ENCODE data around the gene POLR2L.

Gene POLR2L

GRCh38 chr11:868394-868793 lies 26.1 kb upstream of the POLR2L start:
- DNase-seq = no peak
- TF ChIP-seq EZH2 (optimal IDR thresholded peaks at IDR 0.05; ENCODE audit: low read depth, low read length) (no peak), CTCF (IDR thresholded peaks at IDR 0.05; ENCODE audit: low read length) (no peak), EZH2phosphoT487 (IDR thresholded peaks at IDR 0.05; ENCODE audit: low read length) (no peak)
- Histone ChIP-seq H2AFZ (ENCODE audit: low read length) (no peak overlapping the region), H3K27me3 (replicated peaks; ENCODE audit: insufficient read depth, low read length) (peaks cover 3% of the 10 kb centered on the region; the same call in 1 of the 2 replicates), H3K4me1 (ENCODE audit: low read length) (no peaks in the 10 kb centered on the region), H3K4me3 (ENCODE audit: low read length) (no peak overlapping the region), H4K20me1 (ENCODE audit: insufficient read depth, low read length) (no peaks in the 10 kb centered on the region), H3K9me3 (replicated peaks; ENCODE audit: insufficient read depth, low read length) (no peaks in the 10 kb centered on the region), H3K36me3 (replicated peaks; ENCODE audit: insufficient read depth, low read length) (no peaks in the 10 kb centered on the region), H3K9me2 (replicated peaks; ENCODE audit: insufficient read depth, low read length) (no peaks in the 10 kb centered on the region), H3K9ac (ENCODE audit: low read length) (no peak overlapping the region), H3F3A (ENCODE audit: insufficient read depth, low read length) (no peaks in the 10 kb centered on the region), H3K27ac (ENCODE audit: low read length) (no peak overlapping the region), H3K79me2 (ENCODE audit: low read length) (no peaks in the 10 kb centered on the region), H3K4me2 (ENCODE audit: low read depth, low read length) (no peak overlapping the region)

GRCh38 chr11:867856-868358 lies 25.6 kb upstream of the POLR2L start:
- DNase-seq = no peak
- Histone ChIP-seq H3K4me1 (ENCODE audit: low read length) (no peaks in the 10 kb centered on the region), H4K20me1 (ENCODE audit: insufficient read depth, low read length) (no peaks in the 10 kb centered on the region)

DNA sequence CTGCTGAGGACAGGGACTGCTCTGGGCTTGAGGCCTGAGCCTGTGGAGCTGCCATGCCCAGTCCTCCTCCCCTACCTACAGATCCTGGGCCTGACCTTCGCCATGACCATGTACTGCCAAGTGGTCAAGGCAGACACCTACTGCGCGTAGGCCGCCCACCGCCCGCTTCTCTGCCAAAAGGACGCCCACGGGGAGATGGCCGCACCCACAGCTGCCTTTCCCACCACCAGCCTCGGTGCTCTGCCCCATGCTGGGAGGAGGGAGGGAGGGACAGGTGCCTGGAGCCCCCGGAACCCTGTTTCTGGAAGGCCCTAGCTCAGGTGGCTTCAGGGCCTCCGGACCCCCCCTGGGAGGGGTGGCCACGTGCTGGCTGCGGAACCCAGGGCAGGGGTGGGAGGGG lies 24.2 kb upstream of the POLR2L start:
- DNase-seq = no peak
- Histone ChIP-seq H3K27me3 (replicated peaks; ENCODE audit: insufficient read depth, low read length) (peaks cover 22% of the 10 kb centered on the region), H3K9ac (ENCODE audit: low read length) (no peak overlapping the region), H4K20me1 (ENCODE audit: insufficient read depth, low read length) (no peaks in the 10 kb centered on the region), H3K4me3 (ENCODE audit: low read length) (no peak overlapping the region), H3K79me2 (ENCODE audit: low read length) (no peaks in the 10 kb centered on the region), H3F3A (ENCODE audit: insufficient read depth, low read length) (no peaks in the 10 kb centered on the region), H3K27ac (ENCODE audit: low read length) (no peak overlapping the region), H3K9me3 (replicated peaks; ENCODE audit: insufficient read depth, low read length) (no peaks in the 10 kb centered on the region), H3K4me1 (ENCODE audit: low read length) (no peaks in the 10 kb centered on the region), H3K4me2 (ENCODE audit: low read depth, low read length) (no peak overlapping the region), H3K36me3 (replicated peaks; ENCODE audit: insufficient read depth, low read length) (no peaks in the 10 kb centered on the region), H2AFZ (ENCODE audit: low read length) (no peak overlapping the region), H3K9me2 (replicated peaks; ENCODE audit: insufficient read depth, low read length) (no peaks in the 10 kb centered on the region)
- TF ChIP-seq EZH2phosphoT487 (IDR thresholded peaks at IDR 0.05; ENCODE audit: low read length) = no peak
- no peak for TF ChIP-seq EZH2 (optimal IDR thresholded peaks at IDR 0.05; ENCODE audit: low read depth, low read length)
- TF ChIP-seq CTCF (IDR thresholded peaks at IDR 0.05; ENCODE audit: low read length) = no peak

More at GRCh38 chr11:867856-868358, 25.6 kb upstream of the POLR2L start:
- Histone ChIP-seq H3K4me3 (ENCODE audit: low read length) (no peak overlapping the region), H3K9me2 (replicated peaks; ENCODE audit: insufficient read depth, low read length) (no peaks in the 10 kb centered on the region), H3K9ac (ENCODE audit: low read length) (no peak overlapping the region), H3K27me3 (replicated peaks; ENCODE audit: insufficient read depth, low read length) (peaks cover 8% of the 10 kb centered on the region; the same call in 1 of the 2 replicates), H3K79me2 (ENCODE audit: low read length) (no peaks in the 10 kb centered on the region), H3K9me3 (replicated peaks; ENCODE audit: insufficient read depth, low read length) (no peaks in the 10 kb centered on the region), H3K27ac (ENCODE audit: low read length) (no peak overlapping the region), H2AFZ (ENCODE audit: low read length) (no peak overlapping the region), H3F3A (ENCODE audit: insufficient read depth, low read length) (no peaks in the 10 kb centered on the region), H3K36me3 (replicated peaks; ENCODE audit: insufficient read depth, low read length) (no peaks in the 10 kb centered on the region), H3K4me2 (ENCODE audit: low read depth, low read length) (no peak overlapping the region)
- TF ChIP-seq EZH2phosphoT487 (IDR thresholded peaks at IDR 0.05; ENCODE audit: low read length) (no peak), EZH2 (optimal IDR thresholded peaks at IDR 0.05; ENCODE audit: low read depth, low read length) (no peak), CTCF (IDR thresholded peaks at IDR 0.05; ENCODE audit: low read length) (no peak)
